Tibial nerve (tissue), 3 donors: Measurements from ENCODE around the gene ZNF354C.

Source experiments
- POLR2A ChIP-seq, 2 donors: fragments of 450-650 bp; IDR thresholded peaks; one replicate each; pipeline ENCODE4 v1.6.1; 2017; ENCODE audit warnings: antibody characterized with exemption in 2 of 2, mild to moderate bottlenecking in 2 of 2, moderate library complexity in 2 of 2
- TF ChIP-seq, protein P1 (sequence below), 5 experiments: fragments of 200-600 bp in 3 of 5; fragments of 450-650 bp in 2 of 5; sonication (generic) in 3 of 5; IDR thresholded peaks; one replicate each; pipeline ENCODE4 v1.5.1; 2016 to 2019; ENCODE audit warnings: antibody characterized with exemption in 5 of 5, mild to moderate bottlenecking in 3 of 5, moderate library complexity in 2 of 5

DNA sequence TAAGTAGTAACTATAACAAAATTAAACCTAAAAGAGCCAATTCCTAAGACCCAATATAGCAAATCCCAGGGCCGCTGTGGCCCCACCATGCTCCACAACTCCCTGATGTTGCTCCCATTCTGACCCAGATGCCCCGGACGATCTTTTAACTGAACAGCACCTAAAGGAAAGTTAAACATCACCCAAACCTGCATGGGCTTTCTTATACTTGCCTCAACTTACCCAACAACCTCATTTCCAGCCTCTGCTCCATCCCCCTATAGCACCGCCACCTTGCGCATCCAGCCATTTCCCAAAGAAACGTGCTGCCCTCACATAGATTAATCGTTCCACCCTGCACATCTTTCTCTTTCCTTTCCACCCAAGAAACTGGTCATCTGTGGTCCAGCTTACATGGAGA lies 54.6 kb downstream of the ZNF354C start:
- TF ChIP-seq POLR2A (IDR thresholded peaks at IDR 0.05): no peak
- TF ChIP-seq, protein P1, sequence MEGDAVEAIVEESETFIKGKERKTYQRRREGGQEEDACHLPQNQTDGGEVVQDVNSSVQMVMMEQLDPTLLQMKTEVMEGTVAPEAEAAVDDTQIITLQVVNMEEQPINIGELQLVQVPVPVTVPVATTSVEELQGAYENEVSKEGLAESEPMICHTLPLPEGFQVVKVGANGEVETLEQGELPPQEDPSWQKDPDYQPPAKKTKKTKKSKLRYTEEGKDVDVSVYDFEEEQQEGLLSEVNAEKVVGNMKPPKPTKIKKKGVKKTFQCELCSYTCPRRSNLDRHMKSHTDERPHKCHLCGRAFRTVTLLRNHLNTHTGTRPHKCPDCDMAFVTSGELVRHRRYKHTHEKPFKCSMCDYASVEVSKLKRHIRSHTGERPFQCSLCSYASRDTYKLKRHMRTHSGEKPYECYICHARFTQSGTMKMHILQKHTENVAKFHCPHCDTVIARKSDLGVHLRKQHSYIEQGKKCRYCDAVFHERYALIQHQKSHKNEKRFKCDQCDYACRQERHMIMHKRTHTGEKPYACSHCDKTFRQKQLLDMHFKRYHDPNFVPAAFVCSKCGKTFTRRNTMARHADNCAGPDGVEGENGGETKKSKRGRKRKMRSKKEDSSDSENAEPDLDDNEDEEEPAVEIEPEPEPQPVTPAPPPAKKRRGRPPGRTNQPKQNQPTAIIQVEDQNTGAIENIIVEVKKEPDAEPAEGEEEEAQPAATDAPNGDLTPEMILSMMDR (IDR thresholded peaks at IDR 0.05): no peak
